PC-9 (cell line): ENCODE results near the gene SPATA3.

Source experiments
- EZH2 ChIP-seq: fragments of 200-600 bp; sonication (generic); IDR thresholded peaks from 2 replicates; pipeline ENCODE4 v1.8.0; 2017; ENCODE audit warnings: antibody characterized with exemption, low read depth
- TF ChIP-seq, protein P1 (sequence below): fragments of 200-600 bp; sonication (generic); conservative IDR thresholded peaks from 2 replicates; pipeline ENCODE4 v1.6.1; 2017; ENCODE audit warnings: mixed run types, antibody characterized with exemption, mild to moderate bottlenecking, moderate library complexity

- TF ChIP-seq, protein P1, sequence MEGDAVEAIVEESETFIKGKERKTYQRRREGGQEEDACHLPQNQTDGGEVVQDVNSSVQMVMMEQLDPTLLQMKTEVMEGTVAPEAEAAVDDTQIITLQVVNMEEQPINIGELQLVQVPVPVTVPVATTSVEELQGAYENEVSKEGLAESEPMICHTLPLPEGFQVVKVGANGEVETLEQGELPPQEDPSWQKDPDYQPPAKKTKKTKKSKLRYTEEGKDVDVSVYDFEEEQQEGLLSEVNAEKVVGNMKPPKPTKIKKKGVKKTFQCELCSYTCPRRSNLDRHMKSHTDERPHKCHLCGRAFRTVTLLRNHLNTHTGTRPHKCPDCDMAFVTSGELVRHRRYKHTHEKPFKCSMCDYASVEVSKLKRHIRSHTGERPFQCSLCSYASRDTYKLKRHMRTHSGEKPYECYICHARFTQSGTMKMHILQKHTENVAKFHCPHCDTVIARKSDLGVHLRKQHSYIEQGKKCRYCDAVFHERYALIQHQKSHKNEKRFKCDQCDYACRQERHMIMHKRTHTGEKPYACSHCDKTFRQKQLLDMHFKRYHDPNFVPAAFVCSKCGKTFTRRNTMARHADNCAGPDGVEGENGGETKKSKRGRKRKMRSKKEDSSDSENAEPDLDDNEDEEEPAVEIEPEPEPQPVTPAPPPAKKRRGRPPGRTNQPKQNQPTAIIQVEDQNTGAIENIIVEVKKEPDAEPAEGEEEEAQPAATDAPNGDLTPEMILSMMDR: no peak
- TF ChIP-seq EZH2: no peak
These were observed 28.8 kb upstream of the SPATA3 start for GRCh38 chr2:230967113-230967512.
